CD4-positive, alpha-beta memory T cell (primary cell): ENCODE data around the gene CCSER2. TPM values are rescaled to one million over a fixed set of nuclear protein-coding genes. Genes with fewer than 3 reads are reported as not detected.

Experiments
- CTCF ChIA-PET: fragments of 350-600 bp; sonication (Branson Sonifier 250); formaldehyde crosslinking; loops from one replicate; lab custom pipeline; 2021; ENCODE audit warnings: inconsistent platforms; ENCODE audit not compliant: partially characterized antibody; lab: Charles Lee
- POLR2A ChIA-PET: fragments of 350-600 bp; sonication (Branson Sonifier 250); formaldehyde crosslinking; loops from one replicate; lab custom pipeline; 2021; ENCODE audit not compliant: partially characterized antibody; lab: Charles Lee
- DNase-seq, 5 donors: peaks; one replicate each; pipeline versions ENCODE4 v3.0.0 to v3.0.0-alpha.2; 2020 to 2022; ENCODE audit warnings: mixed read lengths in 1 of 5
- H3K27ac ChIP-seq: one replicate; pipeline ENCODE4 v1.7.0; 2013; ENCODE audit warnings: low read depth, low read length
- H3K27me3 ChIP-seq: 2 replicates; pipeline ENCODE4 v1.7.0; 2013; ENCODE audit warnings: mild to moderate bottlenecking, low read length, moderate library complexity; ENCODE audit not compliant: insufficient read depth
- H3K36me3 ChIP-seq: 2 replicates; pipeline ENCODE4 v1.7.0; 2013; ENCODE audit warnings: mild to moderate bottlenecking, low read length, moderate library complexity; ENCODE audit not compliant: insufficient read depth
- H3K4me1 ChIP-seq: 2 replicates; pipeline ENCODE4 v1.7.0; 2013; ENCODE audit warnings: mild to moderate bottlenecking, low read length, moderate library complexity; ENCODE audit not compliant: insufficient read depth
- H3K4me3 ChIP-seq, 2 donors: one replicate each; pipeline ENCODE4 v1.7.0; 2013; ENCODE audit warnings: low read length in 2 of 2, mild to moderate bottlenecking in 1 of 2
- H3K9me3 ChIP-seq, 2 donors: one replicate each; pipeline ENCODE4 v1.7.0; 2013; ENCODE audit warnings: low read length in 2 of 2, control low read depth in 1 of 2; ENCODE audit not compliant: control insufficient read depth in 1 of 2
- H3K27ac Mint-ChIP-seq, 7 donors: one replicate each; pipeline ENCODE4 v1.8.0; 2020 to 2021; ENCODE audit warnings: mixed read lengths in 7 of 7, mild to moderate bottlenecking in 6 of 7, inconsistent platforms in 3 of 7, moderate library complexity in 3 of 7
- H3K27me3 Mint-ChIP-seq, 2 donors: one replicate each; pipeline ENCODE4 v1.8.0; 2020 to 2021; ENCODE audit warnings: mixed read lengths in 2 of 2
- H3K36me3 Mint-ChIP-seq, 2 donors: one replicate each; pipeline ENCODE4 v1.8.0; 2020 to 2021; ENCODE audit warnings: mixed read lengths in 2 of 2, inconsistent platforms in 1 of 2, mild to moderate bottlenecking in 1 of 2
- H3K4me1 Mint-ChIP-seq, 4 donors: one replicate each; pipeline ENCODE4 v1.8.0; 2020 to 2021; ENCODE audit warnings: mixed read lengths in 4 of 4, mild to moderate bottlenecking in 1 of 4
- H3K4me3 Mint-ChIP-seq, 8 donors: one replicate each; pipeline ENCODE4 v1.8.0; 2020 to 2021; ENCODE audit warnings: mixed read lengths in 8 of 8, mild to moderate bottlenecking in 7 of 8, moderate library complexity in 6 of 8, inconsistent platforms in 3 of 8
- H3K9me3 Mint-ChIP-seq, 8 donors: one replicate each; pipeline ENCODE4 v1.8.0; 2020 to 2021; ENCODE audit warnings: mixed read lengths in 8 of 8, mild to moderate bottlenecking in 5 of 8, inconsistent platforms in 3 of 8, moderate library complexity in 1 of 8
- intact Hi-C: fragments of 100-400 bp; cut with micrococcal nuclease; formaldehyde crosslinking; loops from one replicate; pipeline ENCODE4 v1.15.1; 2023
- polyA plus RNA-seq, 2 donors: library from polyadenylated mRNA; unstranded; fragments of 300-500 nt; fragmentation: Illumina TruSeq; gene quantifications; one replicate each; pipeline ENCODE4 v1.2.3, GENCODE V29; 2021
- total RNA-seq, 2 experiments: library from RNA; stranded (reverse); gene quantifications; one replicate each; pipeline ENCODE4 v1.2.3, GENCODE V29; 2021

The CCSER2 gene
- total and polyA plus RNA-seq, 4 experiments from 2014 or later: 89.8 to 151 (median 119) TPM

DNA sequence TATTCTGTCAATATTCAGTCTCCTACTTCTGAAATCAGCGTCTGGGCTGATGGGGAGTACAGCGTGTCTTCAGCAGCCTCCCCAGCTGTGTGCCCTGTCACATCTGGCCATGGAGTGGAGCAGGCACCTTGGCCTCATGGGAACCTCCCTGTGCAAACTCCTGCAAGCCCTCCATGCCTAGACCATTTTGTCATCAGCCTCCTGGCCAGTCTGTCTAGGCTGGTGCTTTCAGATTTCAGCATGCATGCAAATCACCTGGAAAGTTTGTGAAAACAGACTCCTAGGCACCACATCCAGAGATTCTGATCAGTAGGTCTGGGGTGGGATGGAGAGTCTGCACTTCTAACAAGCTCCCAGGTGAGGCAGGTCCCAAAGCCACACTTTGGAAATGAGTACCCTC lies 26.2 kb upstream of the CCSER2 start:
- Mint-ChIP-seq H3K4me3 (no peak overlapping the region), H3K9me3 (no peaks in the 10 kb centered on the region), H3K4me1 (peaks cover 0 to 6% (median 2%) of the 10 kb centered on the region in 4 donors), H3K27ac (peak overlapping the region in 2 of 7 donors; percentile 10 to 43), H3K36me3 (no peaks in the 10 kb centered on the region), H3K27me3 (peaks cover 0 to 2% of the 10 kb centered on the region in 2 donors)
- H3K4me1 ChIP-seq: no peaks in the 10 kb centered on the region
- no peaks in the 10 kb centered on the region for H3K9me3 ChIP-seq
- H3K36me3 ChIP-seq: no peaks in the 10 kb centered on the region
- intact Hi-C loops: no loop called here
- no peak overlapping the region for H3K27ac ChIP-seq
- no peak for DNase-seq
- no peaks in the 10 kb centered on the region for H3K27me3 ChIP-seq
- no peak overlapping the region for H3K4me3 ChIP-seq
- POLR2A ChIA-PET: interaction anchor here (0.7 kb wide), 1 partner anchor 42 kb away, joined by 3 read pairs; no protein-coding TSS in a partner anchor
- CTCF ChIA-PET: interaction anchor here (0.9 kb wide), 1 partner anchor 32 kb away, joined by 3 read pairs; no protein-coding TSS in a partner anchor

DNA sequence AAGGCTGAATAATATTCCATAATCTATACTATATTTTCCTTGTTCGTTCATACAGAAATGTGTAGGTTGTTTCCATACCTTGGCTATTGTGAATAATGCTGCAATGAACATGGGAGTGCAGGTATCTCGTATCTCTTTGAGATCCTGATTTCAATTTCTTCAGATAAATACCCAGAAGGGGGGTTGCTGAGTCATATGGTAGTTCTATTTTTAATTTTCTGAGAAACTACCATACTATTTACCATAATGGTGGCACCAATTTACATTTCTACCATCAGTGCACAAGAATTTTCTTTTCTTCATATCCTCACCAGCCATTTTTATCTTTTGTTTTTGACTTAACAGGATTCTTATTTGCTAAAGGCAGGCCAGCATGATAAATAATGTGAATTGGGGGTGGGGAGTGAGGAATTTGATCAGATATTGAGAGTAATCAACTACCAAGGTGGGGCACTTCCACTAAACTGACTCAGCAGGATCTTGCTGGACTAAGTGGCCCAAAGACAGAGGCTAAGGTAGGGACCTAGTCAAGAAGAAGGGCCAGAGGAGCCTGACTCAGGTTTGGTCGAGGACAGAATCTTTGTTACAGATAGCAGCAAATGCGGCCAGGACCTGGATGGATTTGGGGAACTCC lies 21.5 kb upstream of the CCSER2 start:
- CTCF ChIA-PET: no interaction called here
- Histone ChIP-seq H3K27ac (no peak overlapping the region), H3K36me3 (no peaks in the 10 kb centered on the region), H3K27me3 (no peaks in the 10 kb centered on the region), H3K4me1 (peaks cover 20% of the 10 kb centered on the region), H3K4me3 (no peak overlapping the region), H3K9me3 (no peaks in the 10 kb centered on the region)
- Mint-ChIP-seq H3K27ac (peak overlapping the region in 1 of 7 donors; percentile 57), H3K4me3 (peak overlapping the region in 1 of 8 donors; percentile 24), H3K36me3 (no peaks in the 10 kb centered on the region), H3K4me1 (peaks cover 13 to 18% (median 16%) of the 10 kb centered on the region in 4 donors), H3K27me3 (peaks cover 0 to 2% of the 10 kb centered on the region in 2 donors), H3K9me3 (no peaks in the 10 kb centered on the region)
- DNase-seq: no peak
- POLR2A ChIA-PET: interaction anchor here (0.6 kb wide), 1 partner anchor 30 kb away, joined by 3 read pairs; no protein-coding TSS in a partner anchor
- intact Hi-C loops: no loop called here

DNA sequence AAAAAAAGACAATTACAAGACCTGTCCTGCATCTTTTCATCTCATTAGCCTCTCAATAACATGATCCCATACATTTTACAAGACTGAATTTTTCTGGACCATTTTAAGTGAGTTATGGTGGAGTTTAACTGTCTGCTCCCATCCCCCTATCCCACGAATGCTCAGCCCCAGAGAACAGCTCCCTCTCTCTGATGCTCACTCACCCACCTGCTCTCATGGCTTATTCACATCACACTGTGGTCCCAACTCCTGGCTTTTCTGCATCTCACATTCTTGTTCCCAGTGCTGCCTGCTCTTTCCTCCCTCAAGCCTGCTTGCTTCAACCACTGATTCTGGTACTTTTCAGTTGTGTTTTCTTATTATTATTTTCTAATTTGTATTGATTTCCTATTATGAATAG lies 20.4 kb upstream of the CCSER2 start:
- intact Hi-C loops: no loop called here

DNA sequence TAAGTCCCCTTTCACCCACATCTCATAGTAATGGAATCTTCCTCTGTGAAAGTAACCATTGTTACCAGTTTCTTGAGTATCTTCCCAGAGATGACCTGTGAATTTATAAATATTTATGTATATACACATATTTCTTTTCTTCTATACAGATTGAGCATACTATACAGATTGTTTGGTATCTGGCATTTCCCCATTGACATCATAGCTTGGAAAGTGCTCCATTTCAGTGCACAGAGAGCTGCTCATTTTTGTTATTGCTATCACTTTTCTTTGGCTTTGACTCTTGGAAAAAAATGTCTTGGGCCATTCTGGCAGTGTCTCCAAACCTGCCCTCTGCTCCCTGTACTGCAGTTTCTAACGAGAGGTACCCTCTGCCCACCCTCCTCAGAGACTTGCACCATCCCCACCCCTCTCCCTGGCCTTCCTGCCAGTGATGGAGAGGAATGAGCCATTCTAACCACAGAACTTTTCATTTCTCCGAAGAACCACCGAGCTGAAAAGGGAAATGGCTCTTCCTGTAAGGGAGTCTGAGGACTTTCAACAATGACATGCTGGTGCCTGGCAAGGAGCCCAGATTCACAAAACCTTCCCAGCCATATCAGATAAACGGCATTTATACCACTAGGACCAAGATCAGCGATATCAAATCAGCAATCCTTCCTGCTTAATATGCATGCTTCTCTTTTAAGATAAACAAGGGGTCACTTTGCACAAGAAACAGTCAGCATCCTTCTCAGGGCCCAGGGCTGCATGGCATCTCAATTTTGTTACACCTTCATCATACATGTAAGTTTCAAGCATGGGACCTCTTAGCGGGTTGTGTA lies 19.7 kb upstream of the CCSER2 start:
- POLR2A ChIA-PET: interaction anchor here (0.7 to 1.0 kb wide), 2 partner anchors 20 to 27 kb away, joined by 3 read pairs; partner anchors contain the start of gene CCSER2
- peaks cover 13 to 18% (median 16%) of the 10 kb centered on the region in 4 donors for H3K4me1 Mint-ChIP-seq
- intact Hi-C loops: no loop called here
- peaks cover 0 to 2% of the 10 kb centered on the region in 2 donors for H3K27me3 Mint-ChIP-seq
- Histone ChIP-seq H3K36me3 (no peaks in the 10 kb centered on the region), H3K4me3 (no peak overlapping the region), H3K9me3 (no peaks in the 10 kb centered on the region), H3K27me3 (no peaks in the 10 kb centered on the region), H3K4me1 (peaks cover 20% of the 10 kb centered on the region), H3K27ac (no peak overlapping the region)
- H3K27ac Mint-ChIP-seq: peak overlapping the region in 6 of 7 donors; percentile 36 to 73 (median 52)
- no peaks in the 10 kb centered on the region for H3K36me3 Mint-ChIP-seq
- peak overlapping the region; percentile 26 to 79 (median 46) for H3K4me3 Mint-ChIP-seq
- H3K9me3 Mint-ChIP-seq: no peaks in the 10 kb centered on the region
- peak; percentile 29 to 50 (median 36) for DNase-seq
- CTCF ChIA-PET: interaction anchor here (0.9 to 1.3 kb wide), 2 partner anchors 43 to 230 kb away, joined by 3 to 4 read pairs; no protein-coding TSS in a partner anchor

More for the DNA sequence above, 20.4 kb upstream of the CCSER2 start:
- H3K9me3 ChIP-seq: no peaks in the 10 kb centered on the region
- H3K9me3 Mint-ChIP-seq: no peaks in the 10 kb centered on the region
- ChIA-PET POLR2A (interaction anchor here (1.0 kb wide), 1 partner anchor 28 kb away, joined by 3 read pairs; no protein-coding TSS in a partner anchor), CTCF (interaction anchor here (1.3 kb wide), 1 partner anchor 44 kb away, joined by 4 read pairs; no protein-coding TSS in a partner anchor)
- no peak overlapping the region for H3K4me3 Mint-ChIP-seq
- peak overlapping the region in 3 of 7 donors; percentile 2 to 12 (median 8) for H3K27ac Mint-ChIP-seq
- no peaks in the 10 kb centered on the region for H3K36me3 ChIP-seq
- no peaks in the 10 kb centered on the region for H3K36me3 Mint-ChIP-seq
- no peak overlapping the region for H3K4me3 ChIP-seq
- no peaks in the 10 kb centered on the region for H3K27me3 ChIP-seq
- no peak overlapping the region for H3K27ac ChIP-seq
- no peak for DNase-seq
- peaks cover 0 to 2% of the 10 kb centered on the region in 2 donors for H3K27me3 Mint-ChIP-seq
- H3K4me1 Mint-ChIP-seq: peaks cover 13 to 18% (median 16%) of the 10 kb centered on the region in 4 donors
- peaks cover 20% of the 10 kb centered on the region for H3K4me1 ChIP-seq

DNA sequence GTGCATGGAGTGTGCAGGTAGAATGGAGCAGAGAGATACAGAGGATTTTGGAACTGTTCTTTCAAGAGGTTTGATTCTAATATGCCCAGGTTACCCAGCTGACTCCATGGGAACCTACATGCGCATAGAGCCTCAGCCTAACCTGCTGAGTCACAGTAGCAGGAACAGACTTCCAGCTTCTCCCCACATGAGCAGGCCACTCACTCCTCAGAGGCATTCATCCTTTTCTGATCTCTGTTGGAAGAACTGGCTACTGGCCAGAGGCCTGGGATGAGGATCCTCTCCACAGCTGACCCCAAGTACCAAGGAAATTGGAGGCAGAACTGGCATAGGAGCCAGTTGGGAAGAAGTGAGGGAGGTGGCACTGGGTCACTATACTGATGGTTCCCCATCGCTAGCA lies 17.9 kb upstream of the CCSER2 start:
- Histone ChIP-seq H3K4me1 (peaks cover 20% of the 10 kb centered on the region), H3K9me3 (no peaks in the 10 kb centered on the region), H3K4me3 (no peak overlapping the region), H3K27me3 (no peaks in the 10 kb centered on the region), H3K27ac (no peak overlapping the region), H3K36me3 (no peaks in the 10 kb centered on the region)
- peaks cover 0 to 2% of the 10 kb centered on the region in 2 donors for H3K27me3 Mint-ChIP-seq
- H3K27ac Mint-ChIP-seq: no peak overlapping the region
- ChIA-PET CTCF (interaction anchor here (1.3 kb wide), 2 partner anchors 42 to 43 kb away, joined by 3 to 5 read pairs; no protein-coding TSS in a partner anchor), POLR2A (no interaction called here)
- intact Hi-C loops: no loop called here
- H3K4me1 Mint-ChIP-seq: peaks cover 13 to 18% (median 16%) of the 10 kb centered on the region in 4 donors
- H3K9me3 Mint-ChIP-seq: no peaks in the 10 kb centered on the region
- DNase-seq: no peak
- no peak overlapping the region for H3K4me3 Mint-ChIP-seq
- no peaks in the 10 kb centered on the region for H3K36me3 Mint-ChIP-seq

DNA sequence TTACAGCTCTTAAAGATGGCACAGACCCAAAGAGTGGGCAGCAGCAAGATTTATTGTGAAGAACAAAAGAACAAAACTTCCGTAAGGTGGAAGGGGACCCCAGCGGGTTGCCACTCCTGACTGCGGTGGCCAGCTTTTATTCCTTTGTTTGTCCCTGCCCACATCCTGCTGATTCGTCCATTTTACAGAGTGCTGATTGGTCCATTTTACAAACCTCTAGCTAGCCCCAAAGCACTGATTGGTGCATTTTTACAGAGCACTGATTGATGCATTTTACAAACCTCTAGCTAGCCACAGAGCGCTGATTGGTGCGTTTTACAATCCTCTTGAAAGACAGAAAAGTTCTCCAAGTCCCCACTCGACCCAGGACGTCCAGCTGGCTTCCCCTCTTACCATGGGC lies 16.8 kb upstream of the CCSER2 start:
- POLR2A ChIA-PET: no interaction called here
- Histone ChIP-seq H3K36me3 (no peaks in the 10 kb centered on the region), H3K27ac (no peak overlapping the region), H3K4me3 (no peak overlapping the region), H3K4me1 (peaks cover 20% of the 10 kb centered on the region), H3K9me3 (no peaks in the 10 kb centered on the region), H3K27me3 (no peaks in the 10 kb centered on the region)
- DNase-seq: no peak
- H3K9me3 Mint-ChIP-seq: no peaks in the 10 kb centered on the region
- CTCF ChIA-PET: no interaction called here
- intact Hi-C loops: no loop called here
- no peaks in the 10 kb centered on the region for H3K27me3 Mint-ChIP-seq
- no peak overlapping the region for H3K4me3 Mint-ChIP-seq
- H3K4me1 Mint-ChIP-seq: peaks cover 11 to 18% (median 16%) of the 10 kb centered on the region in 4 donors
- H3K36me3 Mint-ChIP-seq: no peaks in the 10 kb centered on the region
- no peak overlapping the region for H3K27ac Mint-ChIP-seq
